DOHH2 (cell line): ENCODE results near the gene RAB43.

ENCODE experiments used
- CTCF ChIP-seq: fragments of 200-600 bp; sonication (generic); IDR thresholded peaks from one replicate; pipeline ENCODE4 v1.5.1; 2014; ENCODE audit warnings: antibody characterized with exemption, mild to moderate bottlenecking, low read depth, low read length; ENCODE audit not compliant: poor library complexity, severe bottlenecking
- EZH2phosphoT487 ChIP-seq: fragments of 200-600 bp; sonication (generic); IDR thresholded peaks from 2 replicates; pipeline ENCODE4 v1.6.1; 2017; ENCODE audit warnings: borderline replicate concordance, mild to moderate bottlenecking, antibody characterized with exemption, low read length, moderate library complexity, mixed read lengths

GRCh38 chr3:129065016-129065719, 56.4 kb downstream of the RAB43 start:
- TF ChIP-seq CTCF (no peak), EZH2phosphoT487 (no peak)
